CD4-positive, alpha-beta T cell treated with Interleukin-6 at 100 ng/mL for 8 hours (primary cell): ENCODE data around the gene GLB1L2.
"Not testable (repeated sequence)": the region's sequence is repeated elsewhere in the genome, so short reads cannot be mapped to it uniquely, and the experiment has no call there.

Experiments used
- DNase-seq: peaks from one replicate; pipeline ENCODE4 v3.0.0-alpha.2; 2020; ENCODE audit warnings: mixed read lengths, low spot score

GLB1L2 gene, protein sequence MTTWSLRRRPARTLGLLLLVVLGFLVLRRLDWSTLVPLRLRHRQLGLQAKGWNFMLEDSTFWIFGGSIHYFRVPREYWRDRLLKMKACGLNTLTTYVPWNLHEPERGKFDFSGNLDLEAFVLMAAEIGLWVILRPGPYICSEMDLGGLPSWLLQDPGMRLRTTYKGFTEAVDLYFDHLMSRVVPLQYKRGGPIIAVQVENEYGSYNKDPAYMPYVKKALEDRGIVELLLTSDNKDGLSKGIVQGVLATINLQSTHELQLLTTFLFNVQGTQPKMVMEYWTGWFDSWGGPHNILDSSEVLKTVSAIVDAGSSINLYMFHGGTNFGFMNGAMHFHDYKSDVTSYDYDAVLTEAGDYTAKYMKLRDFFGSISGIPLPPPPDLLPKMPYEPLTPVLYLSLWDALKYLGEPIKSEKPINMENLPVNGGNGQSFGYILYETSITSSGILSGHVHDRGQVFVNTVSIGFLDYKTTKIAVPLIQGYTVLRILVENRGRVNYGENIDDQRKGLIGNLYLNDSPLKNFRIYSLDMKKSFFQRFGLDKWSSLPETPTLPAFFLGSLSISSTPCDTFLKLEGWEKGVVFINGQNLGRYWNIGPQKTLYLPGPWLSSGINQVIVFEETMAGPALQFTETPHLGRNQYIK

GRCh38 chr11:134331354-134332188 lies at the start of gene GLB1L2:
TSS of gene GLB1L2 (plus strand) at chr11:134331988. CDS start at chr11:134332062, 74 bp downstream.
- peak; percentile 88 for DNase-seq

GRCh38 chr11:134282121-134283045 lies 49.4 kb upstream of the GLB1L2 start:
- no peak for DNase-seq

GRCh38 chr11:134283461-134284230 lies 48.1 kb upstream of the GLB1L2 start:
- no peak for DNase-seq

DNA sequence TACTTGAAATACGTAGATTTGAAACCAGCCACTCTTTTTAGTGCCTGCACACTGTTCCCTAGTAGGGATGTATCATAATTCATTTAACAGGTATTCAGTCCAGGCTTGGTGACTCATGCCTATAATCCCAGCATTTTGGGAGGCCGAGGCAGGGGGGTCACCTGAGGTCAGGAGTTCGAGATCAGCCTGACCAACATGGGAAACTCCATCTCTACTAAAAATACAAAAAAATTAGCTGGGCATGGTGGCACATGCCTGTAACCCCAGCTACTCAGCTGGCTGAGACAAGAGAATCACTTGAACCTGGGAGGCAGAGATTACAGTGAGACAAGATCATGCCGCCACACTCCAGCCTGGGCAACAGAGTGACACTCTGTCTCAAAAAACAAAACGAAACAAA lies 47.4 kb upstream of the GLB1L2 start:
- DNase-seq = not testable (repeated sequence)

- DNase-seq = no peak
Measured at GRCh38 chr11:134287561-134287960, 44.2 kb upstream of the GLB1L2 start.

DNA sequence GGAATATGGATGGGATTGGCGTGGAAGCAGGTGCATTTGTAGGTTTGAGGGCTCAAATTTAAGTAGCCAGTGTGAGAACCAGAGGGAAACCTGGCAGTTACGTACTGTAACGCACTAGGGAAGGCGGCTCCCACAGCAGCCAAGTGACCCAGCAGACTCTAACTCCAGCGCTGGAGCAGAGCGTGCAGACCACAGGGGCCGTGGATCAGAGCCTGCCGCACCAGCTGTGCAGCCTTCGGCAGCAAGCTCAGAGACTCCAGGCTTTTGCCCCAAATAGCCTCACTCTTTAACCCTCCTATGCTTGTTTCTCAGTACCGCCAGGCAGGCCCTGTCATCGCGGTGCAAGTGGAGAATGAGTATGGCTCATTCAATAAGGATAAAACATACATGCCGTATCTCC lies 43.3 kb upstream of the GLB1L2 start:
- DNase-seq = no peak

GRCh38 chr11:134289167-134289566 lies 42.6 kb upstream of the GLB1L2 start:
- DNase-seq = no peak

DNA sequence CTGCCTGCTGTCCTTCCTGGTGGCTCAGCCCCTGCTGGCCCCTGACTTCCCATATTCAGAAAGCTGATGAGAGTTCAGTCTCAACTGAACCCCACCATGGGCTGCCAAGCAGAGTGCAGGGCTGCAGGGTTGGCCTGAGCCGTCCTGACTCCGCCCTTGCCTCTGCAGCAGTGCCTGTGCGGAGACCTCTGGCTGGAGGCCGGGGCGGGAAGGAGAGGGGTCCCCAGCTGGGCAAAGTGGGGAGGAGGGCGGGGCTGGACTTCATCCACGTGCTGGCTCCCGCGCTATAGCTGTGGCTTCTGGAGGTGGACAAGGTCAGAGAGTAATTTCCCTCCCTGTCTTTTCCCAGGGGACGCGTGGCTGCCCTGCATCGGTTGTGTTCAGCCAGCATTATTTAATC lies 42.0 kb upstream of the GLB1L2 start:
- DNase-seq = no peak

- DNase-seq = no peak
Measured at GRCh38 chr11:134290646-134291045, 41.1 kb upstream of the GLB1L2 start.

DNA sequence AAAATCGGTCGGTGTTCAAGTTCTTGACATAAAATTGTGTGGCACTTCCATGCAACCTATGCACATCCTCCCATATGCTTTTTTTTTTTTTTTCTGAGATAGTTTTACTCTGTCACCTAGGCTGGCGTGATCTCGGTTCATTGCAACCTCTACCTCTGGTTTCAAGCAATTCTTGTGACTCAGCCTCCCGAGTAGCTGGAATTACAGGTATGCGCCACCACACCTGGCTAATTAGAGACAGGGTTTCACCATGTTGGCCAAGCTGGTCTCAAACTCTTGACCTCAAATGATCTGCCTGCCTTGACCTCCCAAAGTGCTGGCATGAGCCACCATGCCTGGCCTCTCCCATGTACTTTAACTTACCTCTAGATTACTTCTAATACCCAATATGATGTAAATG lies 40.6 kb upstream of the GLB1L2 start:
- DNase-seq = no peak

DNA sequence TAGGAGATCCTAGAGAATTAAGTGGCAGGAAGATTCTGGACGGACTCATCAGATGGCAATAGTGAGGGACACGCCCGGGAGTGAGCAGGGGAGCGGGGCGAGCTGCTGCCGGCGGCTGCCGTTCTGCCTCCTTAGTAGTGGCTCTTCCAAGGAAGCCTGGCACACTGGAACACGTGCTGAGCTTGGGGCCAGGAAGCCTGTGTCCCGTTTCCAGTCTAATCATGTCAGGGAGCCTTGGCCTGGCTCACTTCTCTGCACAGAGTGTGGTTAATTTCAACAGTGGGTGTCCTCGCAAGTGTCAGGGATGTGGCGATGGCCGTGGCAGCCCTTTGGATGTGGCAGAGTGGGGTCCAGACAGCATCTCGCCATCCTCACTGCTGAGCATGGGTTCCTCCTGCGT lies 39.1 kb upstream of the GLB1L2 start:
- DNase-seq = no peak

DNA sequence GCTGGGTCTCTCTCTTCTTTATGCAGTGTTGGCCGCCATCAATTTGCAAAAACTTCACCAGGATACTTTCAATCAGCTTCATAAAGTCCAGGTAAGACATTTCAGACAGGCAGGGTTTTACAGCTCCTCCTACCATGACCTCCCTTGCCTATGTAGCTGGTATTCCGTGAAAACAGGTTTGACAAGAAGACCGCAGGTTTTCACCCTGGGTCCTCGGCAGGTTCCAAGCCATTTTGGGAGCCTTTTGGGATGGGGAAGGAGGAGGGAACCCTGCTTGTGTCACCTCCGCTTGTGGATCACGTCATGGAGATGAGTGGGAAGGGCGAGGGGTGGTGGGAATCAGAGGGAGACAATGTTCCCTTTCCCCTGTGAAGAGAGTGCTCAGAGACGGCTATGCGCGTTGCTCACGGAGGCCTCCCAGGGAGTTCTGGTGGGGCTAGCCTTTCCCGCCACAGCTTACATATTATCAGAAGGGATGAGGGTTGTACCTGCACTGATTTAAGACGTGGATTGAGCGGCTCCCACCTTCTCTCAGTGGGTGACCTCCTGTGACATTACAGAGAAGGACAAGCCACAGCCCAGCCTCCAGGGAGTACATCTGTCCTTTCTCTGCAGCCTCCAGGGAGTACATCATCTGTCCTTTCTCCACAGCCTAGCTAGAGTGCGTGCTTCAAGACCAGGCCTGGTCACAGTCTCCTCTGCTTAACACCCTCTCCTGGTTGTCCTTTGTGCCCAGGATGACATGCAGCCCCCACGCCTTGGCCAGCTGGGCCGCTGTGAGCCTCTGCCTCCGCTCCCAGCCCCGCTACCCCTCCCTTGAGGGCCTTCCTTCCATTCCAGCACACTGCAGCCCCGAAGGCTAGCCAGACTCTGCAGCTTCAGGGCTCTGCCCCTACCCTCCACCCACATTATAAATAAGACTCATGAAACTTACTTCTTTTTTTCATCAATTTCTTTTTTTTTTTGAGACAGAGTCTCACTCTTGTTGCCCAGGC lies 38.4 kb upstream of the GLB1L2 start:
- DNase-seq = no peak

- no peak for DNase-seq
Measured at GRCh38 chr11:134294664-134295063, 37.1 kb upstream of the GLB1L2 start.

GRCh38 chr11:134312223-134312622 lies 19.6 kb upstream of the GLB1L2 start:
- no peak for DNase-seq

DNA sequence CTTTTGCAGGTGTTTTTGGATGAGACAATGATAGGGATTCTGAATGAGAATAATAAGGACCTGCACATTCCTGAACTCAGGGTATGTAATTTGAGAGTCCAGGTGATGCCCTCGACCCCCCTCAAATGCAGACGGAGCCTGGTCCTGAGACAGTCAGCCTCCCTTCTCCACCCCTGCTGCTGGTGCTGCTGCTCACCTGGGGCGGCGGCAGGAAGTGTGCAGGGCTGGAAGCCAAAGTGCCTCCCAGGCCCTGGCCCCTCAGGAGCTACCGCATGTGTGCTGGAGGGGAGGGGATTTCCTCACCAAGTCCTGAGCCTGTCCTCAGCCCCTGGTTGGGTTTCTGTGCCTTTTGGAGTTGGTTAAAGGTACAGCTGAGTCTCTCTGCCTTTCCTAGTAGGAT lies 19.0 kb upstream of the GLB1L2 start:
- DNase-seq = no peak

- DNase-seq = no peak
Measured at GRCh38 chr11:134313379-134313778, 18.4 kb upstream of the GLB1L2 start.

GRCh38 chr11:134313821-134314607 lies 17.8 kb upstream of the GLB1L2 start:
- DNase-seq = no peak

- no peak for DNase-seq
Measured at GRCh38 chr11:134317103-134317502, 14.7 kb upstream of the GLB1L2 start.

DNA sequence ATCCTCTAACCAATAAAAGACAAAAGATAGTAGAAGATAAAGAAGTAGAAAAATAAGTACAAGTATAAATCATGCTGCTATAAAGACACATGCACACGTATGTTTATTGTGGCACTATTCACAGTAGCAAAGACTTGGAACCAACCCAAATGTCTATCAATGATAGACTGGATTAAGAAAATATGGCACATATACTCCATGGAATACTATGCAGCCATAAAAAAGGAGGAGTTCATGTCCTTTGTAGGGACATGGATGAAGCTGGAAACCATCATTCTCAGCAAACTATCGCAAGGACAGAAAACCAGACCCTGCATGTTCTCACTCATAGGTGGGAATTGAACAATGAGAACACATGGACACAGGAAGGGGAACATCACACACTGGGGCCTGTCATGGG lies 10.4 kb upstream of the GLB1L2 start:
- not testable (repeated sequence) for DNase-seq
